ENCODE results near the gene PMVK.

DNA sequence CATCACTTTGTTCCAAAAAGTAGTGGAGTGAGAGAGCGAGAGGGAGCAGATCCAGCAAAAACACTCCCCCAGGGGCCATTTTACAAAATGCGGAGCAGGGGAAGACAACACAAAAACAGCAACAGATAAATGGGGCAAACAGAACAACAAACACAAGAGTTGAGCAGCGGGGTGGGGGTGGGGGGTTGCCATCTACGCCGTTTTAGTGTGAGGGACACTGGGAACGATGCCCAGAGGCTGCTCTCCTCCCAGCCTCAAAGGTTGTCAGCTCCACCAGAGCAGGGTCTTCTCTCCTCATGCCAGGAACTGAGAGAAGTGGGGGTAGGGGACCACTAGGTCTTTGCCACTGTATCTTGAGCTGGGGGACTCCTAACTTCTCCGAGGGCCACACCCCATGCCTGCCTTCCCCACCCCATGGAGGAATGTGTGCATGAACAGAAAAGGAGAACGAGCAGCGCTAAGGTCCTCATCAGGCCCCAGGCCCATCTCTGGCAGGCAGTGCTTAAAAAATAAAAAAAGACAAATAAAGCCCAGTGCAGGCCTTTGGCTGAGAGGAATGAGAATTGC, 20.7 kb upstream of the PMVK start:
- no peak for TF ChIP-seq EZH2phosphoT487 (IDR thresholded peaks at IDR 0.05; ENCODE audit: borderline replicate concordance, low read length)
- TF ChIP-seq, protein P1, sequence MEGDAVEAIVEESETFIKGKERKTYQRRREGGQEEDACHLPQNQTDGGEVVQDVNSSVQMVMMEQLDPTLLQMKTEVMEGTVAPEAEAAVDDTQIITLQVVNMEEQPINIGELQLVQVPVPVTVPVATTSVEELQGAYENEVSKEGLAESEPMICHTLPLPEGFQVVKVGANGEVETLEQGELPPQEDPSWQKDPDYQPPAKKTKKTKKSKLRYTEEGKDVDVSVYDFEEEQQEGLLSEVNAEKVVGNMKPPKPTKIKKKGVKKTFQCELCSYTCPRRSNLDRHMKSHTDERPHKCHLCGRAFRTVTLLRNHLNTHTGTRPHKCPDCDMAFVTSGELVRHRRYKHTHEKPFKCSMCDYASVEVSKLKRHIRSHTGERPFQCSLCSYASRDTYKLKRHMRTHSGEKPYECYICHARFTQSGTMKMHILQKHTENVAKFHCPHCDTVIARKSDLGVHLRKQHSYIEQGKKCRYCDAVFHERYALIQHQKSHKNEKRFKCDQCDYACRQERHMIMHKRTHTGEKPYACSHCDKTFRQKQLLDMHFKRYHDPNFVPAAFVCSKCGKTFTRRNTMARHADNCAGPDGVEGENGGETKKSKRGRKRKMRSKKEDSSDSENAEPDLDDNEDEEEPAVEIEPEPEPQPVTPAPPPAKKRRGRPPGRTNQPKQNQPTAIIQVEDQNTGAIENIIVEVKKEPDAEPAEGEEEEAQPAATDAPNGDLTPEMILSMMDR (conservative IDR thresholded peaks at IDR 0.05; ENCODE audit: low read depth, low read length) = no peak
